Stomach (tissue), 9 donors: ENCODE measurements around the gene B3GLCT. TPM values are rescaled to one million over a fixed set of nuclear protein-coding genes. Genes with fewer than 3 reads are reported as not detected.
A peak's percentile ranks its signal among the peaks of the same experiment; 100 is the strongest.

Experiments
- DNase-seq, 2 donors: peaks; one replicate each; pipeline versions ENCODE4 v3.0.0 to v3.0.0-alpha.2; 2013 to 2019
- H3K27ac ChIP-seq, 5 donors: fragments of 200-600 bp in 4 of 5; sonication (generic) in 4 of 5; one replicate each; pipeline ENCODE4 v1.5.1; 2013 to 2019; ENCODE audit warnings: mild to moderate bottlenecking in 1 of 5, moderate library complexity in 1 of 5
- H3K27me3 ChIP-seq, 3 donors: fragments of 200-600 bp; sonication (generic); one replicate each; pipeline ENCODE4 v1.5.1; 2017 to 2019; ENCODE audit warnings: mixed run types in 1 of 3
- H3K36me3 ChIP-seq, 4 donors: fragments of 200-600 bp; sonication (generic); 1 replicate in 3 of 4; 2 replicates in 1 of 4; pipeline ENCODE4 v1.5.1; 2016 to 2019
- H3K4me1 ChIP-seq, 4 donors: fragments of 200-600 bp; sonication (generic); one replicate each; pipeline ENCODE4 v1.5.1; 2016 to 2019
- H3K4me3 ChIP-seq, 4 donors: fragments of 200-600 bp; sonication (generic) in 3 of 4; one replicate each; pipeline ENCODE4 v1.5.1; 2016 to 2019; ENCODE audit warnings: mild to moderate bottlenecking in 1 of 4
- H3K9me3 ChIP-seq, 4 donors: fragments of 200-600 bp; sonication (generic); one replicate each; pipeline ENCODE4 v1.5.1; 2016 to 2019
- EP300 ChIP-seq: sonication (generic); formaldehyde crosslinking; IDR thresholded peaks from one replicate; pipeline ENCODE4 v1.6.1; 2017; ENCODE audit warnings: antibody characterized with exemption
- POLR2A ChIP-seq, 4 donors: fragments of 450-650 bp; IDR thresholded peaks; one replicate each; pipeline ENCODE4 v1.6.1; 2016; ENCODE audit warnings: antibody characterized with exemption in 4 of 4, control low read depth in 2 of 4, mild to moderate bottlenecking in 1 of 4, moderate library complexity in 1 of 4
- POLR2AphosphoS5 ChIP-seq, 3 donors: sonication (generic); formaldehyde crosslinking; IDR thresholded peaks; one replicate each; pipeline ENCODE4 v1.6.1; 2016; ENCODE audit warnings: antibody characterized with exemption in 3 of 3
- WGBS, 5 donors: extraction: QIAGEN DNeasy Blood & Tissue Kit in 3 of 5; methylation state at CpG; one replicate each; pipeline versions ENCODE4 v1.1.5 to v1.1.7; 2013 to 2018; 5-methylcytosine and 5-hydroxymethylcytosine counted together
- intact Hi-C: fragments of 100-400 bp; cut with DNase I; formaldehyde crosslinking; loops from one replicate; pipeline ENCODE4 v1.15.1; 2023; ENCODE audit warnings: low total_unique reads
- polyA plus RNA-seq, 3 donors: library from polyadenylated mRNA; stranded (reverse); fragments of 200-250 nt; gene quantifications; one replicate each; pipeline ENCODE4 v1.2.3, GENCODE V29; 2013
- total RNA-seq, 5 donors: library from RNA; depleted of rRNA; stranded (reverse); fragments of >200 nt; gene quantifications; one replicate each; pipeline versions ENCODE4 v1.1.0 to v1.2.3, GENCODE V29; 2014 to 2016
- TF ChIP-seq, protein P1 (sequence below), 7 experiments: fragments of 450-650 bp in 4 of 7; fragments of 200-600 bp in 3 of 7; sonication (generic) in 3 of 7; IDR thresholded peaks; one replicate each; pipeline ENCODE4 v1.5.1; 2016 to 2019; ENCODE audit warnings: antibody characterized with exemption in 7 of 7, control low read depth in 2 of 7, mild to moderate bottlenecking in 1 of 7
- donor health status: healthy with polysubstance abuse.
- donor health status: Bipolar disorder and iron deficiency.
- donor health status: healthy.

The B3GLCT gene
- total and polyA plus RNA-seq, 8 donors: 0.76 to 16.1 (median 6.4) TPM; not detected in 2

GRCh38 chr13:31154939-31155338, 44.8 kb upstream of the B3GLCT start:
- 93 to 96% (median 95%) methylated on average over 2 of the region's 2 CpGs for WGBS, 5 donors
- Histone ChIP-seq H3K9me3 (no peaks in the 10 kb centered on the region), H3K27ac (no peak overlapping the region), H3K27me3 (no peaks in the 10 kb centered on the region), H3K4me3 (no peak overlapping the region), H3K36me3 (peaks cover 30 to 83% (median 79%) of the 10 kb centered on the region in 4 donors), H3K4me1 (peaks cover 7 to 14% (median 13%) of the 10 kb centered on the region in 4 donors)
- DNase-seq: no peak
- intact Hi-C loops: no loop called here
- TF ChIP-seq POLR2A (IDR thresholded peaks at IDR 0.05) (no peak), EP300 (no peak), POLR2AphosphoS5 (IDR thresholded peaks at IDR 0.05) (no peak)
- TF ChIP-seq, protein P1, sequence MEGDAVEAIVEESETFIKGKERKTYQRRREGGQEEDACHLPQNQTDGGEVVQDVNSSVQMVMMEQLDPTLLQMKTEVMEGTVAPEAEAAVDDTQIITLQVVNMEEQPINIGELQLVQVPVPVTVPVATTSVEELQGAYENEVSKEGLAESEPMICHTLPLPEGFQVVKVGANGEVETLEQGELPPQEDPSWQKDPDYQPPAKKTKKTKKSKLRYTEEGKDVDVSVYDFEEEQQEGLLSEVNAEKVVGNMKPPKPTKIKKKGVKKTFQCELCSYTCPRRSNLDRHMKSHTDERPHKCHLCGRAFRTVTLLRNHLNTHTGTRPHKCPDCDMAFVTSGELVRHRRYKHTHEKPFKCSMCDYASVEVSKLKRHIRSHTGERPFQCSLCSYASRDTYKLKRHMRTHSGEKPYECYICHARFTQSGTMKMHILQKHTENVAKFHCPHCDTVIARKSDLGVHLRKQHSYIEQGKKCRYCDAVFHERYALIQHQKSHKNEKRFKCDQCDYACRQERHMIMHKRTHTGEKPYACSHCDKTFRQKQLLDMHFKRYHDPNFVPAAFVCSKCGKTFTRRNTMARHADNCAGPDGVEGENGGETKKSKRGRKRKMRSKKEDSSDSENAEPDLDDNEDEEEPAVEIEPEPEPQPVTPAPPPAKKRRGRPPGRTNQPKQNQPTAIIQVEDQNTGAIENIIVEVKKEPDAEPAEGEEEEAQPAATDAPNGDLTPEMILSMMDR (IDR thresholded peaks at IDR 0.05): no peak

DNA sequence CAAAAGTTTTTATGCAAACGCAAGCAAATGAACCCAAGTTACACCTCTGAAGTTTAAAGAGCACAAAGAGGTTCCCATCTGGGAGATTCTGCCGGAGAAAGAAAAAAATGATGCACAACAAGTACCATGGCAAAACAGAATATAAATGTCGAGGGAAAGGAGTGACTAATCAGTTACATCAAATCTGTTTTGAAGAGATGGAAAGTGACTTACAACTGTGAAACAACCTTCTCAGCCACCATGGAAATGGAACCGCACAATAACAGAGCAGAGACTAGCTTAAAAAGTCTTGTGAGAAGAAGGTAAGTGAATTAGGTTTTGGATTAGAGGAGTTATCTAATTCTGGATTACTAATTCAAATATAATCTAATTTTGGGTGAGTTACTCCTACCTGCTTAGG, 40.5 kb upstream of the B3GLCT start:
- TF ChIP-seq EP300 (no peak), POLR2A (IDR thresholded peaks at IDR 0.05) (no peak), POLR2AphosphoS5 (IDR thresholded peaks at IDR 0.05) (no peak)
- TF ChIP-seq, protein P1 (IDR thresholded peaks at IDR 0.05): no peak
- H3K4me1 ChIP-seq: peaks cover 11 to 34% (median 22%) of the 10 kb centered on the region in 4 donors
- H3K27ac ChIP-seq: no peak overlapping the region
- no peaks in the 10 kb centered on the region for H3K27me3 ChIP-seq
- WGBS, 5 donors: 76 to 81% (median 77%) methylated on average over 4 of the region's 4 CpGs
- DNase-seq: no peak
- H3K9me3 ChIP-seq: no peaks in the 10 kb centered on the region
- H3K4me3 ChIP-seq: peak overlapping the region in 2 of 4 donors; percentile 15 to 86
- H3K36me3 ChIP-seq: peaks cover 7 to 40% (median 35%) of the 10 kb centered on the region in 4 donors
- intact Hi-C loops: no loop called here

DNA sequence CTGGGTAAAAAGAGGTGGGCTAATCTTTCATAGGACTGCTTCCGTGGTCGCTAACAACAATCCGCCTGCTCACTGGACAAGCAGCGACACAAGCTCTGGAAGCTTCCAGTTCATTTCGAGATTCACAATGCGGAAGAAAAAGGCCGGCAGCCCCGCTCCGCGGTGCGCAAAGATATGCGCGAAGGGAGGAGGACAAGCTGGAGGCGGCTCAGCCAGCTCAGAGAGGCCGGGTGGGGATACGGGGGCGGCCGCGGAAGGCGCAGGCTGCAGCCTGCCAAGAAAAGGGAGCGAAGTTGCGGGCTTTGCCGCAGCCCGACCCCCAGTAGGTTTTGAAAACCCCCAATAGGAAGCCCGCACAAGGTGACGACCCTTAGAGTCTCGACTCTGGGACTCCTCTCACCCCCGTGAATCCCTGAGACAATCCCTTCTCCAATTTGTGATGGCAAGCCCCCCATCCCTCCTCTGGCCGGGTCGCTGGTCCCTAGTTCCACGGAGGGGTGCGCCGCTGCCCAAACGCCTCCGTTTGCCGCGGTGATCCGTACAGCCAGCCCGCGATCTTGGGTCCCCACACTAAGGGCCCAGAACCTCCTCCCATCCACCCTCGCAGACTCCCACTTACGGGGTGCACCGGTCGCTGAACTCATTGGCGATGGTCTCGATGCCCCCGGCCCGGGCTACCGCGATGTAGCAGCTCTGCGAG, 38.8 kb upstream of the B3GLCT start:
- H3K4me1 ChIP-seq: peaks cover 11 to 34% (median 22%) of the 10 kb centered on the region in 4 donors
- DNase-seq: peak; percentile 60 to 89
- no peaks in the 10 kb centered on the region for H3K27me3 ChIP-seq
- 0 to 1% (median 0%) methylated on average over 44 to 51 of the region's 51 CpGs for whole genome bisulfite sequencing, 5 donors
- peak overlapping the region; percentile 88 to 97 (median 95) for H3K27ac ChIP-seq
- peak overlapping the region; percentile 65 to 95 (median 89) for H3K4me3 ChIP-seq
- TF ChIP-seq EP300 (no peak), POLR2AphosphoS5 (IDR thresholded peaks at IDR 0.05) (peak in 2 of 3 donors; percentile 22 to 67)
- no peaks in the 10 kb centered on the region for H3K9me3 ChIP-seq
- intact Hi-C loops: no loop called here
- H3K36me3 ChIP-seq: peaks cover 0 to 23% (median 18%) of the 10 kb centered on the region in 4 donors

DNA sequence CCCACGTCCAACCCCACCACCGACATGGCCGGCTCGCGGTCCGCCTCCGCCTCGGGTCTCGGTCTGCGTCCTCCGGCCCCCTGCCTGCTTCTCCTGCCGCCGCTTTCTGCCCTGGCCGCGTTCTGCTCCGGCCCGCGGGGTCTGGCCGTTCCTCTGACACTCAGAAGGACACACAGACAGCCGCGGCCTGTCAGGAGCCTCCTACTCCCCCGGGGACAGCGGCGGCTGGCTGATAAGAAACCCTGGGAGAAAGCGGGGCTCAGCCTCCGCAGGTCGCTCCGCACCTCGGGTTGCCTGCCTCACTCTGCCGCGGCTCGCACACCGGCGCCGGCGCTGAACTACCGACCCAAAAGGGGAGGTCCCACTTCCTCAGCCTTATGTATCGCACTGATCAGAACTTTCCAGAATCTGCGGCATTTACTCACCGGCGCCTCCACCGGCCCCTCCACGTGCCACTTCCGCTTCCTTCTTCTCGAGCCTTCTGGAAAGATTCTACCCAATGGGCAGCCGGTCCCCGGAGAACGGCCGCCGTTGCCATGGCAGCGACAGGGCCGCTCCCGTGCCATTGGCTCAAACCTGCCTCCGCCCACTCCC, 38.1 kb upstream of the B3GLCT start, which contains the start of gene HSPH1:
HSPH1 (minus strand) TSS at position 348 of the 594 bp plus-strand sequence; CDS start at position 26, 322 bp downstream.
- TF ChIP-seq, protein P1 (IDR thresholded peaks at IDR 0.05): peak in 1 of 7 experiments; percentile 4
- peak; percentile 91 to 96 (median 92) for TF ChIP-seq POLR2AphosphoS5 (IDR thresholded peaks at IDR 0.05)
- peak in 2 of 4 donors; percentile 58 to 71 for TF ChIP-seq POLR2A (IDR thresholded peaks at IDR 0.05)
- TF ChIP-seq EP300: no peak
- DNase-seq: peak; percentile 98 to 99
- Histone ChIP-seq H3K4me1 (peaks cover 11 to 34% (median 22%) of the 10 kb centered on the region in 4 donors), H3K27me3 (no peaks in the 10 kb centered on the region), H3K36me3 (peaks cover 0 to 16% (median 12%) of the 10 kb centered on the region in 4 donors), H3K9me3 (no peaks in the 10 kb centered on the region), H3K27ac (peak within 1 kb of the TSS; percentile 88 to 97 (median 95)), H3K4me3 (peak within 1 kb of the TSS; percentile 65 to 95 (median 89))
- 0 to 2% (median 0%) methylated on average over 20 to 54 of the region's 54 CpGs for WGBS, 5 donors
- intact Hi-C loops: no loop called here
